A549 (cell line): ENCODE measurements around the gene ZFPL1. TPM values are rescaled to one million over a fixed set of nuclear protein-coding genes. Genes with fewer than 3 reads are reported as not detected.

Experiments used
- ATAC-seq, 2 experiments: fragments of 200-7000 bp in 1 of 2; fragments of >200 bp in 1 of 2; cut with Nextera tagmentation in 1 of 2; cut with Tn5 transposase in 1 of 2; 3 replicates each; pipeline versions ENCODE4 v1.8.0 to v1.9.1; 2018 to 2020; ENCODE audit warnings: mild to moderate bottlenecking in 1 of 2, moderate library complexity in 1 of 2
- CTCF ChIA-PET: fragments of 300-600 bp; sonication (Branson Sonifier 250); formaldehyde crosslinking; extraction: SDS; loops from one replicate; lab custom pipeline; 2021; ENCODE audit warnings: antibody characterized with exemption, inconsistent platforms; lab: Yijun Ruan, JAX
- POLR2A ChIA-PET: fragments of 350-600 bp; formaldehyde crosslinking; extraction: SDS; loops from one replicate; lab custom pipeline; 2021; ENCODE audit warnings: antibody characterized with exemption, inconsistent platforms; lab: Yijun Ruan, JAX
- DNase-seq, 2 experiments: peaks; one replicate each; pipeline versions ENCODE4 v3.0.0 to v3.0.0-alpha.2; 2011 to 2016; ENCODE audit warnings: low read depth in 1 of 2, low spot score in 1 of 2
- FAIRE-seq: peaks from 2 replicates; lab custom pipeline; 2011; peaks lifted over from hg19 to GRCh38; lab: Jason Lieb, UNC
- H3K27ac ChIP-seq, 2 experiments: fragments of >200 bp; sonication (Bioruptor Twin); formaldehyde crosslinking; 3 replicates each; pipeline ENCODE4 v1.5.1; 2016 to 2017
- H3K4me1 ChIP-seq: fragments of >200 bp; sonication (Bioruptor Twin); formaldehyde crosslinking; 3 replicates; pipeline ENCODE4 v1.6.1; 2016
- H3K4me2 ChIP-seq: fragments of >200 bp; sonication (Bioruptor Twin); formaldehyde crosslinking; 3 replicates; pipeline ENCODE4 v1.6.1; 2016
- H3K4me3 ChIP-seq: fragments of >200 bp; sonication (Bioruptor Twin); formaldehyde crosslinking; 3 replicates; pipeline ENCODE4 v1.5.1; 2016
- H3K9me3 ChIP-seq: fragments of >200 bp; sonication (Bioruptor Twin); formaldehyde crosslinking; 3 replicates; pipeline ENCODE4 v1.6.1; 2016
- CBX8 ChIP-seq: fragments of 200-600 bp; sonication (generic); IDR thresholded peaks from 2 replicates; pipeline ENCODE4 v1.6.1; 2016
- CTCF ChIP-seq: fragments of >200 bp; sonication (Bioruptor Twin); formaldehyde crosslinking; IDR thresholded peaks from 3 replicates; pipeline ENCODE4 v1.5.1; 2016
- EHMT2 ChIP-seq: fragments of 200-600 bp; sonication (generic); IDR thresholded peaks from 2 replicates; pipeline ENCODE4 v1.6.1; 2016; ENCODE audit warnings: antibody characterized with exemption, low read depth, mild to moderate bottlenecking, moderate library complexity
- FOXS1 ChIP-seq: fragments of 250-450 bp; sonication (Bioruptor Pico); IDR thresholded peaks from 2 replicates; pipeline ENCODE4 v1.5.0; 2020; ENCODE audit warnings: mild to moderate bottlenecking, moderate library complexity
- HOXA7 ChIP-seq: fragments of 250-450 bp; sonication (Bioruptor Pico); IDR thresholded peaks from 2 replicates; pipeline ENCODE4 v1.5.0; 2020; ENCODE audit warnings: mild to moderate bottlenecking, moderate library complexity
- NR3C1 ChIP-seq: fragments of >200 bp; sonication (Bioruptor Twin); formaldehyde crosslinking; IDR thresholded peaks from 3 replicates; pipeline ENCODE4 v1.6.1; 2017
- POLR2A ChIP-seq: IDR thresholded peaks from 2 replicates; pipeline ENCODE4 v1.6.1; 2012; ENCODE audit warnings: mild to moderate bottlenecking, low read length
- RAD21 ChIP-seq, 2 experiments: fragments of >200 bp in 1 of 2; sonication (Bioruptor Twin) in 1 of 2; formaldehyde crosslinking in 1 of 2; IDR thresholded peaks in 1 of 2; conservative IDR thresholded peaks in 1 of 2; 2 replicates in 1 of 2; 3 replicates in 1 of 2; pipeline ENCODE4 v1.6.1; 2012 to 2018; ENCODE audit warnings: inconsistent platforms in 1 of 2
- TFCP2L1 ChIP-seq: fragments of 250-450 bp; sonication (Bioruptor Pico); IDR thresholded peaks from 2 replicates; pipeline ENCODE4 v1.5.0; 2021; ENCODE audit warnings: mild to moderate bottlenecking
- USF2 ChIP-seq: fragments of 450-650 bp; IDR thresholded peaks from 2 replicates; pipeline ENCODE4 v1.6.1; 2014; ENCODE audit warnings: antibody characterized with exemption
- ZC3H11A ChIP-seq: fragments of 450-650 bp; IDR thresholded peaks from 2 replicates; pipeline ENCODE4 v1.6.1; 2014; ENCODE audit warnings: antibody characterized with exemption, mild to moderate bottlenecking
- ZFP36 ChIP-seq: fragments of 450-650 bp; IDR thresholded peaks from 2 replicates; pipeline ENCODE4 v1.6.1; 2014; ENCODE audit warnings: borderline replicate concordance; ENCODE audit not compliant: partially characterized antibody
- ZSCAN20 ChIP-seq: fragments of 250-450 bp; sonication (Bioruptor Pico); IDR thresholded peaks from 2 replicates; pipeline ENCODE4 v1.8.0; 2022; ENCODE audit warnings: mild to moderate bottlenecking, moderate library complexity
- WGBS: methylation state at CpG from one replicate; pipeline ENCODE4 v1.1.6; 2017; ENCODE audit errors: missing lambda C conversion rate; 5-methylcytosine and 5-hydroxymethylcytosine counted together
- polyA plus RNA-seq, 4 experiments: library from polyadenylated mRNA; depleted of rRNA in 3 of 4; stranded (reverse); fragments of >200 nt; fragmentation: RNase III in 1 of 4; extraction: RNeasy Plus Mini Kit Qiagen cat#74134 plus additional on column Dnase treatment in 1 of 4; gene quantifications; 2 replicates in 3 of 4; 3 replicates in 1 of 4; pipeline ENCODE4 v1.2.3, GENCODE V29; 2011 to 2017
- TF ChIP-seq, protein P1 (sequence below): fragments of >200 bp; sonication (Bioruptor Twin); formaldehyde crosslinking; IDR thresholded peaks from 3 replicates; pipeline ENCODE4 v1.6.1; 2016

Gene ZFPL1
- polyA plus RNA-seq, 2 of the 4 experiments (the other 2 are of a cell fraction) = 30.1 to 31.7 TPM

DNA sequence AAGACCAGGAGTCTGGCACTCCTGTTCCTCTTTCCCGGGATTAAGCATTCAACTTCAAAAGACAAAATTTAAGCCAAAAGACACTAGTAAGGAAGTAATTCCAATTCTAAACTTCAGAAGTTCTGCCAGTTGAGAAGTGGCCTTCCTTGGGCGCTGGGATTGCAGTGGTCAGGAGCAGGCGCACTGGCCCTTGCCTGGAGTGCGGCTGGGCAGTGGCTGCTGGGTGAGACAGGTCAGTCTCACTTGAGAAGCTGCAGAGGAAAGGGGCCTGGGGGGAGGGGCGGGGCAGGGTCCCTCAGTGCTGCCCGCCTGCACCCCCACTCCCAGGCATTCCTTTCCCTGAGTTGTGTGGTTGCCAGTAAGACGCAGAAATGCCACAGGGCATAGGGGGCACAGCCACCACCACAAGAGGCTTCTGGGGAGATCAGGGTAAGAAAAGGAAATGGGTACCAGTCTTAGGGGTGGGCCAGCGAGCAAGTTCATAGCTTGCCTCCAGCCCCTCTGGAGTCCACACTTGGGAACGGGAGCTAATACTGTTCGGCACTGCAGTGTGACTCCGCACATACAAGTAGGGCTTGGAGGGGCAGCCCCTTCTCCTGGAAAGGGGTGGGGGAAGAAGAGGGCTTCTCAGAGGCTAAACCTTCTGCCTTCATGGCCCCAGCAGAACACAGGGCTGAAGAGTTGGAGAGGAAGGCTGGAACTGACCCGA is 43.6 kb downstream of the ZFPL1 start (continued):
- TF ChIP-seq RAD21 (conservative IDR thresholded peaks at IDR 0.05 in 1 of 2, IDR thresholded peaks at IDR 0.05 in 1 of 2) = no peak
- no peak for TF ChIP-seq ZFP36
- no peak for TF ChIP-seq USF2
- no peak for TF ChIP-seq POLR2A
- TF ChIP-seq, all 56 proteins: peak for 0

GRCh38 chr11:65128182-65129145 is 44.4 kb downstream of the ZFPL1 start:
- DNase-seq = no peak
- no peak for TF ChIP-seq CTCF
- TF ChIP-seq EHMT2 = no peak
- no peak for TF ChIP-seq NR3C1
- no peak for TF ChIP-seq HOXA7 (CRISPR knock-in tag)
- no peak for TF ChIP-seq TFCP2L1 (CRISPR knock-in tag)
- TF ChIP-seq, protein P1, sequence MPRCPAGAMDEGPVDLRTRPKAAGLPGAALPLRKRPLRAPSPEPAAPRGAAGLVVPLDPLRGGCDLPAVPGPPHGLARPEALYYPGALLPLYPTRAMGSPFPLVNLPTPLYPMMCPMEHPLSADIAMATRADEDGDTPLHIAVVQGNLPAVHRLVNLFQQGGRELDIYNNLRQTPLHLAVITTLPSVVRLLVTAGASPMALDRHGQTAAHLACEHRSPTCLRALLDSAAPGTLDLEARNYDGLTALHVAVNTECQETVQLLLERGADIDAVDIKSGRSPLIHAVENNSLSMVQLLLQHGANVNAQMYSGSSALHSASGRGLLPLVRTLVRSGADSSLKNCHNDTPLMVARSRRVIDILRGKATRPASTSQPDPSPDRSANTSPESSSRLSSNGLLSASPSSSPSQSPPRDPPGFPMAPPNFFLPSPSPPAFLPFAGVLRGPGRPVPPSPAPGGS = no peak
- TF ChIP-seq ZSCAN20 (CRISPR knock-in tag) = no peak
- TF ChIP-seq CBX8 = no peak
- WGBS = 87% methylated on average over 12 of the region's 15 CpGs
- no peak overlapping the region for H3K27ac ChIP-seq
- ATAC-seq = no peak
- peaks cover 9% of the 10 kb centered on the region for H3K4me1 ChIP-seq
- ChIA-PET POLR2A (interaction anchor here (1.4 kb wide), 1 partner anchor 17 kb away, joined by 3 read pairs; the partner anchor contains the start of gene TM7SF2), CTCF (interaction anchor here (0.6 to 7.3 kb wide), 9 partner anchors 9 to 152 kb away, joined by 3 to 75 read pairs (median 3); partner anchors contain the start of genes FAU, MRPL49 and ZNHIT2)
- H3K9me3 ChIP-seq = no peaks in the 10 kb centered on the region
- no peak for FAIRE-seq
- H3K4me3 ChIP-seq = no peak overlapping the region
- H3K4me2 ChIP-seq = no peak overlapping the region

DNA sequence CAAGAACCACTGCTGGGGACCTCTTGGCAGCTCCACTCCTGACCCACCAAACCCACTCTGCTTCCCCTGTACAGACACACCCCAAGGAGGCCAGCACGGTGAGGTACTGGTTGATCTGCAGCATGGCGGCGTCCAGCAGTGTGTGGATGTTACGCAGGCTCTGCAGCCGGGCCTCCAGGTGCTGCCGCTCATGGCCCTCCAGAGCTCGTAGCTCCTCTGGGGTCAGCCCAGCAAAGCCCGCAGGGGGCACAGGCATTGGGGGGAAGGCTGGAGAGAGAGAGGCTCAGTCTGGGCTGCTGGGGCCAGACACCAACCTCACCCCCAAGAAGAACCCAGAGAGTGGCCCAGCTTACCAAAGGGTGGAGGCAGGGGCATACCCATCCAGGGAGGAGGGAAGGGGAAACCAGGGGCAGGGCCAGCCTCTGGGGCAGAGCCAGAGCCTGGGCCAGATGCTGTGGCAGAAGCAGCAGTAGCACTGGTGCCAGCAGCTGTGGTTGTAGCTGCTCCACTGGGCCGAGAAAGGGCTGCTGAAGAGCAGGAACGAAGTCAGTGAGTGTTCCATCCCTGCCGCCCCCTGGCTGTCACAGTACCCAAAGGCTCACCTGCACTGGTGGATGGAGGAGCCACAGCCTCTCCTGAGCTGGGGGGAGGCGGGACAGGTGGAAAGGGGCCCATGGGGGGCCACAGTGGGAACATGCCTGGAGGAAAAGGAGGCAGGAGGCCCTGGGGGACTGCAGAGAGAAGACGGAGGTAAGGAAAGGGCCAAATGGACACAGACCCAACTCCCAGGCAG is 45.8 kb downstream of the ZFPL1 start:
- CTCF ChIA-PET = interaction anchor here (1.1 to 7.3 kb wide), 6 partner anchors 10 to 125 kb away, joined by 3 to 75 read pairs (median 6); partner anchors contain the start of genes FAU, MRPL49, TM7SF2 and ZNHIT2
- 85% methylated on average over 8 of the region's 13 CpGs for WGBS
- TF ChIP-seq ZC3H11A = no peak
- no peak for TF ChIP-seq FOXS1 (CRISPR knock-in tag)

More for the DNA sequence above, 45.8 kb downstream of the ZFPL1 start:
- DNase-seq = no peak
- H3K4me1 ChIP-seq = peaks cover 9% of the 10 kb centered on the region
- H3K9me3 ChIP-seq = no peaks in the 10 kb centered on the region
- H3K4me2 ChIP-seq = no peak overlapping the region
- ATAC-seq = no peak
- no peak overlapping the region for H3K27ac ChIP-seq
- FAIRE-seq = no peak
- POLR2A ChIA-PET = interaction anchor here (1.1 to 2.1 kb wide), 2 partner anchors 8 to 18 kb away, joined by 3 to 14 read pairs; partner anchors contain the start of genes FAU, MRPL49 and TM7SF2
- no peak overlapping the region for H3K4me3 ChIP-seq
